ENCODE measurements around the gene TTLL11. TPM values are rescaled to one million over a fixed set of nuclear protein-coding genes. Genes with fewer than 3 reads are reported as not detected.

TTLL11 gene
- total RNA-seq, 2 donors from 2014 or later, result 11.7 to 11.9 TPM

DNA sequence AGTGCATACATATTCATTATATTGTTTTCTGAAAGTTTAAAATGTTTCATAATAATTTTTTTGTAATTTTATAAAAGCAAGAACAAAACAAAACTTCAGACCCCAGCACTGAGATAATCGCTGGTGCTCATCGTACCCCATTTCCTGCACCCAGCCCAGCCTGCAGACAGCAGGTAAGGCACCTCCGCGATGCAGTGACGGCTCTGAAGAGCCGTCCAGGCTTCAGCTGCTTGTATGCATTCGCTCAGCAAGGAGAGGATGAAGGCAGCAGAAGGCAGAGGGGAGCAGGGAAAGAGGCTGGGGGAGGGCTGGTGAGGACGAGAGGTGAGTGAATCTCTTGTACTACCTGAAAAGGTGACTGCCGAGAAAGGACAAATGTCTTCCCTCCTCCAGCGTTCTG is 153.5 kb downstream of the TTLL11 start:
- TF ChIP-seq POLR2A (IDR thresholded peaks at IDR 0.05), result no peak
- no peak for TF ChIP-seq POLR2AphosphoS5 (IDR thresholded peaks at IDR 0.05)
- no peak for TF ChIP-seq CTCF (IDR thresholded peaks at IDR 0.05)
- H3K4me3 ChIP-seq, result no peak overlapping the region
- no peaks in the 10 kb centered on the region for H3K36me3 ChIP-seq
- no peaks in the 10 kb centered on the region for H3K4me1 ChIP-seq (replicated peaks)
- H3K9me3 ChIP-seq, result no peaks in the 10 kb centered on the region
- no peak overlapping the region for H3K27ac ChIP-seq
- intact Hi-C loops (cut with DNase I), result no loop called here
- no peaks in the 10 kb centered on the region for H3K27me3 ChIP-seq (replicated peaks; ENCODE audit: insufficient read depth)
- 71% methylated on average over 10 of the region's 10 CpGs for WGBS
- DNase-seq (ENCODE audit: low spot score), result no peak

DNA sequence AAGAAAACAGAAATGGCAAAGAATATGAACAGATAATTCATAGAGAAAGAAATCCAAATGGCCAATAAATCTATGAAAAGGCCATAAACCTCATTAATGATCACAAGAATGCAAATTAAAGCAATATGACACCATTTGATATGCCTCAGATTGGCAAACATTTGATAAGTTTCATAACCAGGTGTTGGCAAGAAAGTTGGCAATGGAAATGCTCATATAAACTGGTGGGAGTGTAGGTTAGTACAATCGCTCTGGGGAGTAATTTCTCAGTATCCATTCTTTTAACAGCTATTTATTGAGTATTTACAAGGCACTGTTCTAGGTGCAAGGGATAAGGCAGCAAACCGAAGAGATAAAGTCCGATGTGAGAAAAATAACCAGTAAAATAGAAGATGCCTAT is 154.5 kb downstream of the TTLL11 start:
- no peak for DNase-seq (ENCODE audit: low spot score)
- TF ChIP-seq POLR2A (IDR thresholded peaks at IDR 0.05) (no peak), CTCF (IDR thresholded peaks at IDR 0.05) (no peak), POLR2AphosphoS5 (IDR thresholded peaks at IDR 0.05) (no peak)
- no peak overlapping the region for H3K27ac ChIP-seq
- no peaks in the 10 kb centered on the region for H3K27me3 ChIP-seq (replicated peaks; ENCODE audit: insufficient read depth)
- H3K4me3 ChIP-seq, result no peak overlapping the region
- intact Hi-C loops (cut with DNase I), result no loop called here
- no peaks in the 10 kb centered on the region for H3K9me3 ChIP-seq
- WGBS, result 29% methylated on average over 3 of the region's 3 CpGs
- H3K4me1 ChIP-seq (replicated peaks), result no peaks in the 10 kb centered on the region
- no peaks in the 10 kb centered on the region for H3K36me3 ChIP-seq

DNA sequence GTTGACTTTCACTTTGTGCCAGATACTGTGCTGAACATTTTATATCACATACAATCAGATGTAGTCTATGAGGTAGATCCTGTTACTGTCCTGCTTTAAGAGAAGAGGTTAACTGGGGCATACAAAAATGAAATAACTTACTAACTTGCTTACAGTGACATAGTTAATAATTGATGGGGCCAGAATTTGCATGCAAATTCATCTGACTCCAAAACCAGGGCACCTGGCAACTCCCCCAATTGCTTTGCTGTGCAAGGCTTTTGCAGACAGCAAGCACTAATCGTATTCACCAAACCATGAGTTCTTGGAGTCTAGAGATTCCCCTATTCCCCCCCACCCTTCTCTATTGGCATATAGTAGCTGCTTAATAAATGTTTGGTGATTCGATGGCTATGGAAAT is 155.9 kb downstream of the TTLL11 start:
- Histone ChIP-seq H3K4me1 (replicated peaks) (no peaks in the 10 kb centered on the region), H3K27ac (no peak overlapping the region), H3K36me3 (no peaks in the 10 kb centered on the region), H3K27me3 (replicated peaks; ENCODE audit: insufficient read depth) (no peaks in the 10 kb centered on the region), H3K9me3 (no peaks in the 10 kb centered on the region), H3K4me3 (no peak overlapping the region)
- TF ChIP-seq POLR2A (IDR thresholded peaks at IDR 0.05), result no peak
- no peak for TF ChIP-seq POLR2AphosphoS5 (IDR thresholded peaks at IDR 0.05)
- TF ChIP-seq CTCF (IDR thresholded peaks at IDR 0.05), result no peak
- WGBS, result 93% methylated on average over 2 of the region's 2 CpGs
- intact Hi-C loops (cut with DNase I), result no loop called here
- no peak for DNase-seq (ENCODE audit: low spot score)

DNA sequence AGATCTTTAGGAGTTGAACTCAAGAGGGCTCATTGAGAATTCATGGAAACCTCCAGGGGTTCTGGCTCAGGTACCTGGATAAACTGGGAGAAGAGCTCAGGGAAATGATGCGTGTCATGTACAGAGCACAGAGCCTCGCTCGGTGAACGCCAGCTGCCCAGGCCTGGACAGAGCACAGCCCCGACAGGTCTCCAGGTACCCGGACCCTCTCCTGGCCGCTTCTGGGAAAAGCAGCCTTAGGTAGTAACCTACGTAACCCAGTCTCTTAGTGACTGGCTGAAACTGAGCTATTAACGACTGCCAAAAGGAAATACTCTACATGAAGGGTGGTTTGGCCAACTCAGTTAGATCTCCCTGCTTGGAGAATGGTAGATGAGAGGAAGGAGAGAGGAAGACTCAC is 157.4 kb downstream of the TTLL11 start:
- H3K9me3 ChIP-seq, result no peaks in the 10 kb centered on the region
- WGBS, result 94% methylated on average over 9 of the region's 9 CpGs
- H3K4me3 ChIP-seq, result no peak overlapping the region
- H3K27me3 ChIP-seq (replicated peaks; ENCODE audit: insufficient read depth), result no peaks in the 10 kb centered on the region
- intact Hi-C loops (cut with DNase I), result no loop called here
- TF ChIP-seq POLR2AphosphoS5 (IDR thresholded peaks at IDR 0.05) (no peak), CTCF (IDR thresholded peaks at IDR 0.05) (no peak), POLR2A (IDR thresholded peaks at IDR 0.05) (no peak)
- H3K4me1 ChIP-seq (replicated peaks), result no peaks in the 10 kb centered on the region
- no peak for DNase-seq (ENCODE audit: low spot score)
- no peaks in the 10 kb centered on the region for H3K36me3 ChIP-seq
- no peak overlapping the region for H3K27ac ChIP-seq

DNA sequence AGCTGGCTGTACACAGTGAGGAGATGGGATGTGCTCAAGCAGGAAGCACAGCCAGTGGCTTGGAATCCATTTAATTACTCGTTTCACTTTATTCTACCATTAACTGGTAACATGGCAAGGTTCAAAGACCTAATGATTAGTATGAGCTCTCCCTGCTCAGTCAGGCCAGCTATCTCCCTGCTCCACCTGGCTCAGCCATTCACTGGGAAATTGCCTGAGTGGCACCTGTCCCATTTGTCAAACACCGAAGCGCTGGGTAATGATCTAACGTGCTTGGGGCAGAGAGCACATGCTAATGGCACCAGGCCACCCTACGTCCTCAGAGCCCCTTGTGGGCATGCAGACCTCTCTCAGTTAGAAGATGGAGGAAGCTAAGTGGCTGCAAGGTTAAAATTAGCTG is 162.2 kb downstream of the TTLL11 start:
- intact Hi-C loops (cut with DNase I), result no loop called here
- no peak for DNase-seq (ENCODE audit: low spot score)
- no peaks in the 10 kb centered on the region for H3K36me3 ChIP-seq
- 91% methylated on average over 5 of the region's 5 CpGs for WGBS
- no peaks in the 10 kb centered on the region for H3K9me3 ChIP-seq
- no peaks in the 10 kb centered on the region for H3K4me1 ChIP-seq (replicated peaks)
- no peak overlapping the region for H3K27ac ChIP-seq
- no peak overlapping the region for H3K4me3 ChIP-seq
- TF ChIP-seq CTCF (IDR thresholded peaks at IDR 0.05) (no peak), POLR2A (IDR thresholded peaks at IDR 0.05) (no peak), POLR2AphosphoS5 (IDR thresholded peaks at IDR 0.05) (no peak)
- H3K27me3 ChIP-seq (replicated peaks; ENCODE audit: insufficient read depth), result no peaks in the 10 kb centered on the region

All from prostate gland (tissue), 2 donors.